HG02938 (cell line): ENCODE measurements around the gene CCIN.
A peak's percentile ranks its signal among the peaks of the same experiment; 100 is the strongest.
"Not testable (repeated sequence)": the region's sequence is repeated elsewhere in the genome, so short reads cannot be mapped to it uniquely, and the experiment has no call there.

Experiments used
- ATAC-seq: cut with Tn5 transposase; IDR thresholded peaks from one replicate; pipeline ENCODE4 v1.9.1; 2021; ENCODE audit warnings: mild to moderate bottlenecking, moderate library complexity; ENCODE audit not compliant: unreplicated experiment

The CCIN gene

GRCh38 chr9:36158122-36158521 is 11.1 kb upstream of the CCIN start:
- no peak for ATAC-seq

- no peak for ATAC-seq
Observed at GRCh38 chr9:36158917-36159316, 10.3 kb upstream of the CCIN start.

DNA sequence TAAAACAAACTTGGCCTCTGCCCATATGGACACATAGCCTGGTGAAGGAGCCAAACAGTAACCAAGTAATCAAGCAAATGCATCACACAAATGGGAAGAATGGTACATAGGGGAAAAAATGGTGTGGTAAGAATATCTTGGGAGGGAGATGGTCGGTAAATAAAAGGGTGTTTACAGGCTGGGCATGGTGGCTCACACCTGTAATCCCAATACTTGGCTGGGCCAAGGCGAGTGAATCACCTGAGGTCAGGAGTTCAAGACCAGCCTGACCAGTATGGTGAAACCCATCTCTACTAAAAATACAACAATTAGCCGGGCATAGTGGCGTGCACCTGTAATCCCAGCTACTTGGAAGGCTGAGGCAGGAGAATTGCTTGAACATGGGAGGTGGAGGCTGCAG is 9.7 kb upstream of the CCIN start:
- ATAC-seq = not testable (repeated sequence)

GRCh38 chr9:36160126-36160525 is 9.1 kb upstream of the CCIN start:
- not testable (repeated sequence) for ATAC-seq

DNA sequence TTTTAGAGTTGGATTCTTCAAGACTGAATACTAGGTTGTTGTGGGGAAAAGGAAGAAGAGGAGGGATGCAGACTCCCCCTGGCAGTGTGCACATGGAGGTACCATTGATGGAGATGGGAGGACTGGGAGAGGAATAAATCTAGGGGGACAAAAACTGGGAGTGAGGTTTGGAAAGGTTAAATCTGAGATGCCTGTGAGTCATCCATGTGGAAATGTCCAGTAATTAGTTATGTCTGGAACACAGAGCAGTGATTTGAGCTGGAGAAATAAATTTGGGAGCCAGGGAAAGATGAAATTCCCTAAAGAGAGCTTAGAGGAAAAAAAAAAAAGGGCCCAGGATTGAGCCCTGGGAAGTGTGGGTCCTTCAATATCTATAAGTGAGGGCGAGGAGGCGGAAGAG is 8.0 kb upstream of the CCIN start:
- no peak for ATAC-seq

DNA sequence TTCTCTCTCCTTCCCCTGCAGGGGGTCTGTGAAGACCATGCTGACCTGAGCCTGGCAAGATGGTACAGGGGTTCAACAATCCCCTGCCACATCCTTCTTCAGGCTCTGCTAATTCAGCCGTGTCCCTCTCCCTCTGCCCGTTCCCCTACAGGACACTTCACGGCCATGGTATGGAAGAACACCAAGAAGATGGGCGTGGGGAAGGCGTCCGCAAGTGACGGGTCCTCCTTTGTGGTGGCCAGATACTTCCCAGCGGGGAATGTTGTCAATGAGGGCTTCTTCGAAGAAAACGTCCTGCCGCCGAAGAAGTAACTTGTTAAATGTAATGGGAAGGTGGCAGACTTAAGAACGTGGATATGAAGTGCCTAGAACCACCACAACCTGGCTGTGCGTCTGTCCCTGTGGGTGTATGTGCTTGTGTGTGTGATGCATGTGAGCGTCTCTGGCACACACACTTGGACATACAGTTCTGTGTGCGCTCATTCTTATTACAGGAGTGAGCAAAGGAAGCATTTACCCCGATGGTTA is 6.9 kb upstream of the CCIN start:
- ATAC-seq = no peak

DNA sequence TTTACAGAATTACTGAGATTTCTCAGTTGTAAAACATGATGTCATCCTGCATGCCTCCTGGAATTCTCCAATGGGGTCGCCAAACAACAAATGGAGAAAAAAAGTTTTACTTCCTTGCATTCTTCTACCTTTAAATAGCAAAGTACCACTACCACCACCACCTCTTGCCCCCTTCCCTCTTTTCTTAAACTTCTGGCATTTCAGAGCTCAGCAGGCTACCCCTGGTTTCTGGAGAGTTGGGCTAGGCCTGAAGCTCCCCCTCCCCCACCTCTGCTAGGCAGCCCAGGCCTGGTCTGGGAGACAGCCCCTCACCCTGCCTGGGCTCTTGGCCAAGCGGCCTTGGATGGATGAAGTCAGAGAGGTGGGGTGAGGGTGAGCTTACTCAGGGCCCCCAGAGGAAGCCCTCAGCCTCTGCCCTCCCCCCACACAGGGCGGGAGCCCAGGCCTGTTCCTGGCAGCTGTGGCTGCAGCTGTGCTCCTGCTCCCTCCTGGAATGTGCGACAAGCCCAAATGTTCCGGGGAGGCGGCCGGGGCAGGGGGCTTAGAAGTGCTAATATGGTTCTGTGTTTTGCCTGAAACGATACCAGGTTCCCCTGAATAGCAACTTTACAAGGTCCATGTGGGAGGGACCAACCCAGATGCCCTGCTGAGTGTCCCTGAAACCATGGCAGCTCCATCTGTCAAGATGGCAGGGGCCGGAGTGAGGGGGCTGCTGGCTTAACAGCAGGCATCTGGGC is 6.0 kb upstream of the CCIN start:
- no peak for ATAC-seq

GRCh38 chr9:36163786-36164170 is 5.4 kb upstream of the CCIN start:
- no peak for ATAC-seq

DNA sequence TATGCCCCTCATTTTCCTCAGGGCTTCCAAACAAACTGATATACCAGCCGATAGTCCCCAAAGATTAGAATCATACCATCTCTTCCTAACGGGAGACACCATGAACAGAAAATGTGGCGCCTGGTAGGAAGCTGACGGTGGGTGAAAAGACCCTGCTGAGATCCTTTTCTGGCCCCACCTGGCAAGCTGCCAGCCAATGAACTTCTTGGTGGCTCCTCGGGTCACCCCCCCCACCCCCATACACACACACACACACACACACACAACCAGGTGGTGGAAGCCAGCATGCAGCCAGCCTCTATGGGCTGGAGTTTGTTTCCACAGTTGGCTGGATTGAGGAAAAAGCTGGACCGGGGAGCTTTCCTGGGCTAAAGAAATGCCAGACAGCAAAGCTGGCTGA is 4.8 kb upstream of the CCIN start:
- no peak for ATAC-seq

DNA sequence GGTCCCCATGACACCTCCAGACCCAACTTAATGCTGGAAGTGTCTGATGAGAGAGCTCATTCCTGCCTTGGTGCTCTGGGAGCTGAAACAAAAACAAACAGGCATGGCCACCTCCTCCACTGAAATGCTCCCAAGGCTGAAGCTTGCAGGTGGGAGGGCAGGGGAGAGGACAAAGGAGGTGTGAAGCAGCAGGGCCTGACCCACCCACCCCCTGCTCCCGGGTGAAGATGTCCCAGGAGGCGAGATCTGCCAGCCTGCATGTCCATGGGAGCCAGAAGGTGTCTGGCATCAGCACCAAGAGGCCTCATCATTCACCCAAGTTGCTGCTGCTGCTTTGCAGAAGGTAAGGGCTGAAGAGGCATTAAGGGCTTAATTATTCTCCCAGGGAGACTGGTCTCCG is 4.2 kb upstream of the CCIN start:
- ATAC-seq = no peak

DNA sequence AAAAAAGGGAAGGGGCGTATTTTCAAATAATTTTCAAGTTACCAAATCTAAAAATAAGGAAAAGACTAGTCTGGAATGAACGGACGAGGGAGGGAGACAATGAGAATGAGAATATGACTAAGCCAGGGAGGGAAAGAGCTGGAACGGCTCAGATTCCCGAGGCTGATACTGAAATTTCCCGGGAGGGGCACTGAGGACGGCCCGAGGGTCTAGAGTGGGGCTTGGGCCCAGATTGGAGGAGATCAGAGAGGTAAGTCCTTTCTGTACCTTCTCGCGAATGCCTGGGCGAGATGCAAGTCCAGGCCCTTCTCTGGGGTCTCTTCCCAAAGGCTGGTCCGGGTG is 3.4 kb upstream of the CCIN start:
- no peak for ATAC-seq

- peak; percentile 72 for ATAC-seq
Observed at GRCh38 chr9:36166168-36166927, 2.8 kb upstream of the CCIN start.

DNA sequence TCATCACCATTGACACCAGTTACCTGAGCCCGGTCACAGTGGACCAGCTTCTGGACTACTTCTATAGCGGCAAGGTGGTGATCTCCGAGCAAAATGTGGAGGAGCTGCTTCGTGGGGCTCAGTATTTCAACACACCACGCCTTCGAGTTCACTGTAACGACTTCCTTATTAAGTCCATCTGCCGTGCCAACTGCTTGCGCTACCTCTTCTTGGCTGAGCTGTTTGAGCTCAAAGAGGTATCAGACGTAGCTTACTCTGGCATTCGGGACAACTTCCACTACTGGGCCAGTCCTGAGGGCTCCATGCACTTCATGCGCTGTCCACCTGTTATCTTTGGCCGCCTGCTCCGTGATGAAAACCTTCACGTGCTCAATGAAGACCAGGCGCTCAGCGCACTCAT is 520 bp downstream of the CCIN start:
- no peak for ATAC-seq

DNA sequence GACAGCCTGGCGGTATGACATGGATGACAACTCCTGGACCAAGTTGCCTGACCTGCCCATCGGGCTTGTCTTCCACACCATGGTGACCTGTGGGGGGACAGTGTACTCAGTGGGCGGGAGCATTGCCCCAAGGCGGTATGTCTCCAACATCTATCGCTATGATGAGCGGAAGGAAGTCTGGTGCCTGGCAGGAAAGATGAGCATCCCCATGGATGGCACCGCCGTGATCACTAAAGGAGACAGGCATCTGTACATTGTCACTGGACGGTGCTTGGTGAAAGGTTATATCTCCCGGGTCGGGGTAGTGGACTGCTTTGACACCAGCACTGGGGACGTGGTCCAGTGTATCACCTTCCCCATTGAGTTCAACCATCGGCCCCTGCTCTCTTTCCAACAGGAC is 1.3 kb downstream of the CCIN start:
- no peak for ATAC-seq

- no peak for ATAC-seq
Observed at GRCh38 chr9:36173861-36174260, 4.7 kb downstream of the CCIN start.

- ATAC-seq = no peak
Observed at GRCh38 chr9:36174271-36174670, 5.1 kb downstream of the CCIN start.

DNA sequence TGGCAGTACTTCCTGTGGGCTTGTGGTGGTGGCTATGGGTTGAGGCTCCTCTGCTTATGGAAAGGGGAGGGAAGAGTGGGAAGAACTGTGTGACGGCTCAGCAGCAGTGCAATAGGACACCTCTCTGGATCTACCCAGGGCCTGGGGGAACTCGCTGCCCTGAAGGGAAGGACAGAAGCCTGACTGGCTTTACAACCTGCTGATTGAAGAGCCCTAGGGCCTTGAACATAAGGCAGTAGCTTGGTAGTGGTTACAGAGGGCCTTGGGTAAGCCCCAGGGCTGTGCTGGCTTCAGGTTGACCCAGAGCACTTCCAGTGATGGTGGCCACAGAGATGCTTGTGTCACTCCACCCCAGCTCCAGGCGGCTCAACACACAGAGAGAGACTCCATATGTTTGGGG is 5.5 kb downstream of the CCIN start:
- ATAC-seq = no peak

- not testable (repeated sequence) for ATAC-seq
Observed at GRCh38 chr9:36175209-36175608, 6.0 kb downstream of the CCIN start.

- not testable (repeated sequence) for ATAC-seq
Observed at GRCh38 chr9:36176496-36176895, 7.3 kb downstream of the CCIN start.

DNA sequence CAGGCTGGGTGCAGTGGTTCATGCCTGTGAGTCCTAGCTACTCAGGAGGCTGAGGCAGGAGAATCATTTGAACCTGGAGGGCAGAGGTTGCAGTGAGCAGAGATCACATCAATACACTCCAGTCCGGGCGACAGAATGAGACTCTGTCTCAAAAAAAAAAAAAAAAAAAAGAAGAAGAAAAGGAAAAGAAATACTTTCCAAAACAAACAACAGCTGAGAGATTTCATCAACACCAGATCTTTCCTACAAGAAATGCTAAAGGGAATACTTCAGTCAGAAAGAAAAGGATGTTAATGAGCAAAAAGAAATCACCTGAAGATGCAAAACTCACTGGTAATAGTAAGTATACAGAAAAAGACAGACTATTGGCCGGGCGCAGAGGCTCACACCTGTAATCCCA is 8.4 kb downstream of the CCIN start:
- no peak for ATAC-seq

GRCh38 chr9:36180243-36180642 is 11.1 kb downstream of the CCIN start:
- ATAC-seq = not testable (repeated sequence)

- no peak for ATAC-seq
Observed at GRCh38 chr9:36187414-36187813, 18.2 kb downstream of the CCIN start.
